Activated naive CD4-positive, alpha-beta T cell treated with anti-CD3 and anti-CD28 coated beads, Interleukin-2, amount 10 ng/mL, durations not matched to agents 5 hours and 36 hours (primary cell): ENCODE measurements around the gene C2CD4A. TPM values are rescaled to one million over a fixed set of nuclear protein-coding genes. Genes with fewer than 3 reads are reported as not detected.

Experiments
- total RNA-seq, 2 experiments: library from RNA; stranded (reverse); gene quantifications; one replicate each; pipeline ENCODE4 v1.2.3, GENCODE V29; 2021

Gene C2CD4A
- total RNA-seq = not detected

GRCh38 chr15:62066663-62067447 lies at the start of gene C2CD4A:
TSS of gene C2CD4A (plus strand) at chr15:62066977. CDS start at chr15:62067614, 637 bp downstream.

GRCh38 chr15:62060113-62060895 lies 6.5 kb upstream of the C2CD4A start, which contains the start of gene VPS13C:
TSS of gene VPS13C (minus strand) at chr15:62060447. CDS start at chr15:62060374, 73 bp downstream.

Other genes with a start within 250 kb of the C2CD4A start
- 10 to 100 TPM; 78.0 to 83.1 TPM for gene VPS13C, start 6.5 kb upstream of the C2CD4A start, total RNA-seq
- not detected for gene C2CD4B, start 98.3 kb downstream of the C2CD4A start, total RNA-seq